HepG2 (cell line): ENCODE data around the gene DYNLL2. TPM values are rescaled to one million over a fixed set of nuclear protein-coding genes. Genes with fewer than 3 reads are reported as not detected.

Experiments used
- ADNP ChIP-seq: sonication (generic); formaldehyde crosslinking; IDR thresholded peaks from 2 replicates; pipeline ENCODE4 v1.4.0; 2020; ENCODE audit warnings: missing genetic modification reagents
- DMAP1 ChIP-seq: IDR thresholded peaks from 2 replicates; pipeline ENCODE4 v1.6.1; 2016
- FOSL2 ChIP-seq: sonication (generic); formaldehyde crosslinking; IDR thresholded peaks from 2 replicates; pipeline ENCODE4 v1.4.0; 2020; ENCODE audit warnings: missing genetic modification reagents
- IRF1 ChIP-seq: sonication (generic); formaldehyde crosslinking; IDR thresholded peaks from 2 replicates; pipeline ENCODE4 v1.4.0; 2020; ENCODE audit warnings: low read depth, mild to moderate bottlenecking, missing genetic modification reagents
- KLF6 ChIP-seq: IDR thresholded peaks from 2 replicates; pipeline ENCODE4 v1.8.0; 2016; ENCODE audit warnings: missing biosample characterization, missing genetic modification reagents
- NONO ChIP-seq, 2 experiments: fragments of 450-650 bp in 1 of 2; sonication (generic) in 1 of 2; formaldehyde crosslinking in 1 of 2; IDR thresholded peaks in 1 of 2; conservative IDR thresholded peaks in 1 of 2; 2 replicates each; pipeline versions ENCODE4 v1.6.1 to v1.8.0; 2017 to 2022; ENCODE audit warnings: mild to moderate bottlenecking in 1 of 2, missing genetic modification reagents in 1 of 2, moderate library complexity in 1 of 2
- PCBP1 ChIP-seq: fragments of 200-400 bp; formaldehyde crosslinking; IDR thresholded peaks from 2 replicates; pipeline ENCODE4 v1.6.1; 2017; ENCODE audit warnings: mild to moderate bottlenecking, low read depth, low read length, borderline replicate concordance
- POLR2A ChIP-seq, 2 experiments: IDR thresholded peaks; 2 replicates each; pipeline ENCODE4 v1.6.1; 2011; ENCODE audit warnings: low read depth in 2 of 2, low read length in 2 of 2, mild to moderate bottlenecking in 1 of 2, moderate library complexity in 1 of 2; ENCODE audit not compliant: insufficient read depth in 1 of 2
- RARA ChIP-seq: IDR thresholded peaks from 2 replicates; pipeline ENCODE4 v1.6.1; 2016; ENCODE audit warnings: missing genetic modification reagents, missing compliant biosample characterization
- SOX6 ChIP-seq, 2 experiments: fragments of 450-650 bp in 1 of 2; sonication (generic) in 1 of 2; formaldehyde crosslinking in 1 of 2; IDR thresholded peaks; 2 replicates each; pipeline versions ENCODE4 v1.4.0 to v1.6.1; 2017 to 2020; ENCODE audit warnings: antibody characterized with exemption in 1 of 2, mild to moderate bottlenecking in 1 of 2, missing genetic modification reagents in 1 of 2
- SP2 ChIP-seq: sonication (generic); formaldehyde crosslinking; IDR thresholded peaks from 2 replicates; pipeline ENCODE4 v1.5.1; 2020; ENCODE audit warnings: mild to moderate bottlenecking, missing genetic modification reagents
- SYNCRIP ChIP-seq: fragments of 200-400 bp; formaldehyde crosslinking; IDR thresholded peaks from 2 replicates; pipeline ENCODE4 v1.6.1; 2018; ENCODE audit warnings: mild to moderate bottlenecking, low read depth, low read length; ENCODE audit not compliant: insufficient read depth
- ZKSCAN5 ChIP-seq: sonication (generic); formaldehyde crosslinking; IDR thresholded peaks from 2 replicates; pipeline ENCODE4 v1.5.1; 2020; ENCODE audit warnings: mild to moderate bottlenecking, missing genetic modification reagents
- ZKSCAN8 ChIP-seq: IDR thresholded peaks from 2 replicates; pipeline ENCODE4 v1.6.1; 2016; ENCODE audit warnings: borderline replicate concordance, missing genetic modification reagents, missing compliant biosample characterization
- ZNF512B ChIP-seq: sonication (generic); formaldehyde crosslinking; IDR thresholded peaks from 2 replicates; pipeline ENCODE4 v1.5.1; 2020; ENCODE audit warnings: missing genetic modification reagents, mild to moderate bottlenecking, borderline replicate concordance
- ZNF788 ChIP-seq: sonication (generic); formaldehyde crosslinking; IDR thresholded peaks from 2 replicates; pipeline ENCODE4 v1.5.0; 2020; ENCODE audit warnings: mild to moderate bottlenecking, missing genetic modification reagents, borderline replicate concordance
- polyA plus RNA-seq, 8 experiments: library from polyadenylated mRNA; depleted of rRNA in 3 of 8; stranded (reverse) in 7 of 8; unstranded in 1 of 8; fragments of >200 nt; fragmentation: Illumina TruSeq in 4 of 8; extraction: Trizol in 4 of 8; gene quantifications; 2 replicates each; pipeline versions ENCODE4 v1.2.1 to v1.2.3, GENCODE V29; 2011 to 2016; ENCODE audit warnings: low read depth in 4 of 8, missing spikeins in 1 of 8, mixed read lengths in 1 of 8; ENCODE audit not compliant: insufficient read depth in 1 of 8
- total RNA-seq, 5 experiments: library from RNA; depleted of rRNA; stranded (reverse); fragments of >200 nt; fragmentation: Illumina TruSeq; extraction: Trizol; gene quantifications; 2 replicates each; pipeline ENCODE4 v1.2.3, GENCODE V29; 2016; ENCODE audit warnings: low read depth in 1 of 5
- TF ChIP-seq, protein P1 (sequence below): sonication (generic); formaldehyde crosslinking; IDR thresholded peaks from 2 replicates; pipeline ENCODE4 v1.5.0; 2020; ENCODE audit warnings: missing genetic modification reagents
- TF ChIP-seq, protein P2 (sequence below): sonication (generic); formaldehyde crosslinking; IDR thresholded peaks from 2 replicates; pipeline ENCODE4 v1.5.0; 2020; ENCODE audit warnings: mild to moderate bottlenecking, missing genetic modification reagents
- TF ChIP-seq, protein P3 (sequence below): sonication (generic); formaldehyde crosslinking; IDR thresholded peaks from 2 replicates; pipeline ENCODE4 v1.4.0; 2020; ENCODE audit warnings: mild to moderate bottlenecking, missing genetic modification reagents

DYNLL2 gene
- total and polyA plus RNA-seq, 2 of the 13 experiments (the other 11 are each of a cell fraction or from before 2014, with no cell fraction given) = 9.5 to 29.0 TPM

DNA sequence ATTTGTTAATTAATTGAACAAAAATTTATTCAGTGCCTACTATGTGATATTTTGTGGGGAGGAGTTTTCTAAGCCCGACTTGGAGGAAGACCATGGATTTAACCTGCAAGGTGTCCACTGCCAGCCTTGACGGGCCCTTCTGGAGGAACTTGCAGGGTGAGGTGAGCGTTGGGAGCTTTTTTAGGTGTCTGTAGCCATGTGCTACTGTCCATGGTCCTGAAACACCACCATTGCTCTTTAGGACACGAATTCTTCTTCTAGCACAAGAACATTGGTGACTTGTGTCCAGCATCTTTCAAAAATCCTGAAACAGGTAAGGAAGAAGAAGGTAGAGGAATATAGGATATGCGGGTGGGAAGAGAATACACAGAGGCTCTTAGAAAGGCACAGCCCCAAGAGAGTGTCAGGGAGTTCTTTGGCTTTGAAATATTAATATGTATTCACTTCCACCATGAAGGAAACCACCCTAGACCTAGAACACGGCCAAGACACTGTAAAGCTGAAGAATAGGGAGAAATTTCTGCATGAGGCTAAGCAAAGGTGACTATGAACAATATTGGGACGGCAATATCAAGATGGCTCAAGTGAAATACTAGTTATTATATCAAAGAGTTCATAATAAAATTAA is 37.1 kb downstream of the DYNLL2 start (continued):
- TF ChIP-seq KLF6 (CRISPR knock-in tag) (peak; percentile 91), SYNCRIP (no peak), IRF1 (CRISPR knock-in tag) (no peak), NONO (IDR thresholded peaks at IDR 0.05) (no peak), NONO (CRISPR knock-in tag; conservative IDR thresholded peaks at IDR 0.05) (no peak), ZKSCAN8 (CRISPR knock-in tag) (no peak), FOSL2 (CRISPR knock-in tag) (peak; percentile 36; the same call in 1 of the 2 replicates), PCBP1 (no peak), POLR2A (IDR thresholded peaks at IDR 0.05; ENCODE audit: insufficient read depth in 1 of 2, low read depth in 2 of 2, low read length in 2 of 2) (no peak), SOX6 (IDR thresholded peaks at IDR 0.05) (no peak), SOX6 (CRISPR knock-in tag; IDR thresholded peaks at IDR 0.05) (no peak), RARA (peak; percentile 62), ZNF512B (CRISPR knock-in tag) (no peak), ZNF788 (no peak), ZKSCAN5 (CRISPR knock-in tag) (no peak), ADNP (CRISPR knock-in tag) (no peak), SP2 (CRISPR knock-in tag) (no peak), DMAP1 (CRISPR knock-in tag) (no peak)
- TF ChIP-seq, protein P1, sequence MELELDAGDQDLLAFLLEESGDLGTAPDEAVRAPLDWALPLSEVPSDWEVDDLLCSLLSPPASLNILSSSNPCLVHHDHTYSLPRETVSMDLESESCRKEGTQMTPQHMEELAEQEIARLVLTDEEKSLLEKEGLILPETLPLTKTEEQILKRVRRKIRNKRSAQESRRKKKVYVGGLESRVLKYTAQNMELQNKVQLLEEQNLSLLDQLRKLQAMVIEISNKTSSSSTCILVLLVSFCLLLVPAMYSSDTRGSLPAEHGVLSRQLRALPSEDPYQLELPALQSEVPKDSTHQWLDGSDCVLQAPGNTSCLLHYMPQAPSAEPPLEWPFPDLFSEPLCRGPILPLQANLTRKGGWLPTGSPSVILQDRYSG (CRISPR knock-in tag) = no peak
- TF ChIP-seq, protein P2, sequence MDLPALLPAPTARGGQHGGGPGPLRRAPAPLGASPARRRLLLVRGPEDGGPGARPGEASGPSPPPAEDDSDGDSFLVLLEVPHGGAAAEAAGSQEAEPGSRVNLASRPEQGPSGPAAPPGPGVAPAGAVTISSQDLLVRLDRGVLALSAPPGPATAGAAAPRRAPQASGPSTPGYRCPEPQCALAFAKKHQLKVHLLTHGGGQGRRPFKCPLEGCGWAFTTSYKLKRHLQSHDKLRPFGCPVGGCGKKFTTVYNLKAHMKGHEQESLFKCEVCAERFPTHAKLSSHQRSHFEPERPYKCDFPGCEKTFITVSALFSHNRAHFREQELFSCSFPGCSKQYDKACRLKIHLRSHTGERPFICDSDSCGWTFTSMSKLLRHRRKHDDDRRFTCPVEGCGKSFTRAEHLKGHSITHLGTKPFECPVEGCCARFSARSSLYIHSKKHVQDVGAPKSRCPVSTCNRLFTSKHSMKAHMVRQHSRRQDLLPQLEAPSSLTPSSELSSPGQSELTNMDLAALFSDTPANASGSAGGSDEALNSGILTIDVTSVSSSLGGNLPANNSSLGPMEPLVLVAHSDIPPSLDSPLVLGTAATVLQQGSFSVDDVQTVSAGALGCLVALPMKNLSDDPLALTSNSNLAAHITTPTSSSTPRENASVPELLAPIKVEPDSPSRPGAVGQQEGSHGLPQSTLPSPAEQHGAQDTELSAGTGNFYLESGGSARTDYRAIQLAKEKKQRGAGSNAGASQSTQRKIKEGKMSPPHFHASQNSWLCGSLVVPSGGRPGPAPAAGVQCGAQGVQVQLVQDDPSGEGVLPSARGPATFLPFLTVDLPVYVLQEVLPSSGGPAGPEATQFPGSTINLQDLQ (CRISPR knock-in tag) = no peak
- TF ChIP-seq, protein P3, sequence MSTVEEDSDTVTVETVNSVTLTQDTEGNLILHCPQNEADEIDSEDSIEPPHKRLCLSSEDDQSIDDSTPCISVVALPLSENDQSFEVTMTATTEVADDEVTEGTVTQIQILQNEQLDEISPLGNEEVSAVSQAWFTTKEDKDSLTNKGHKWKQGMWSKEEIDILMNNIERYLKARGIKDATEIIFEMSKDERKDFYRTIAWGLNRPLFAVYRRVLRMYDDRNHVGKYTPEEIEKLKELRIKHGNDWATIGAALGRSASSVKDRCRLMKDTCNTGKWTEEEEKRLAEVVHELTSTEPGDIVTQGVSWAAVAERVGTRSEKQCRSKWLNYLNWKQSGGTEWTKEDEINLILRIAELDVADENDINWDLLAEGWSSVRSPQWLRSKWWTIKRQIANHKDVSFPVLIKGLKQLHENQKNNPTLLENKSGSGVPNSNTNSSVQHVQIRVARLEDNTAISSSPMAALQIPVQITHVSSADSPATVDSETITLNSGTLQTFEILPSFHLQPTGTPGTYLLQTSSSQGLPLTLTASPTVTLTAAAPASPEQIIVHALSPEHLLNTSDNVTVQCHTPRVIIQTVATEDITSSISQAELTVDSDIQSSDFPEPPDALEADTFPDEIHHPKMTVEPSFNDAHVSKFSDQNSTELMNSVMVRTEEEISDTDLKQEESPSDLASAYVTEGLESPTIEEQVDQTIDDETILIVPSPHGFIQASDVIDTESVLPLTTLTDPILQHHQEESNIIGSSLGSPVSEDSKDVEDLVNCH = no peak
